ENCODE data around the gene CCDC201.

The CCDC201 gene

DNA sequence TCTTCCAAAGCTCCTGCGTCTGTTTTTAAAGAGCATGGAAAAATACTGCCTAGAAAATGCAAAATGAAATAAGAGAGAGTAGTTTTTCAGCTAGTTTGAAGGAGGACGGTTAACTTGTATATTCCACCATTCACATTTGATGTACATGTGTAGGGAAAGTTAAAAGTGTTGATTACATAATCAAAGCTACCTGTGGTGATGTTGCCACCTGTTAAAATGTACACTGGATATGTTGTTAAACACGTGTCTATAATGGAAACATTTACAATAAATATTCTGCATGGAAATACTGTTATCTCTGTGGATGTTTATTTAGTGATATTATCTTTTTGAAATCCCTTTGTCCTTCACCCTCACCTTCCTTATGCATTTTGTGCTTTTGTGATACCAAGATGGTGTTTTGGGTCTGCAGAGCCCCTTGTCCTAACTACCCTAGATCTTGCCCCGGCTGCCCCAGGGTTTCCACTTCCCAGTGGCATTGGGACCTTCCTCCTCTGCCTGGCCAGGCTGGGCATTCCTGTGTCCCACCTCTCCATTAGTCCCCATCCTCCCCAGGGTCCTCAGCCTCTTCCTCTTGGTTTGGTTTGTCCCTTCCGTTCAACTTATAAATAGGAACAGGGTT lies 20.6 kb upstream of the CCDC201 start:
- no peak for DNase-seq (ENCODE audit: low spot score)

DNA sequence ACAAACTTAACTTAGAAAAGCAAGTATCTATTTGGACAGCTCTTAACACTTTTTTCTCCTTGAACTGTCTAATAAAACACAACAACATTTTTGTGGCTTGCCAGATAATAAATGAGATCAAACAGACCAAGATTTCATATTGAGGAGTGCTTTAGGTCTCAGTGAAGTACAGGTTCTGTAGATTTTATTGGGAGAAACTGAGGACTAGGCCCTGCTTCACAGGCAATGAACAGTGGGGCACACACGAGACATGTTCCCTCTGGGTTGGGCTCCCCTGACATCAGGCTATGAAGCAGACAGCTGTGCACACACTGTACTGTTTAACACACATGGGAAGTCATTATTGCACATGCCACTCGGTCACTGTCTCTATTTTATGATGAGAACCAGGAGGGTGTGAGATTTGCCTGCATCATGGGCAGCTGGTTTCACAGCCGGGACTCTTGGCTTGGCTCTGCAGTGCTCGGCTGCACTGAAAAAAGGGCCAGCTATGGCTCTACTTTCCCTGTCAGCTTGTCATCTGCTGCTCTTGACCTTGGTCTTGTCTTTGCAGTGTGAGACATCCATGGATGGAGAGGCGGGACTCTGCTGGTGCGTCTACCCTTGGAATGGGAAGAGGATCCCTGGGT lies 19.6 kb upstream of the CCDC201 start:
- no peak for DNase-seq (ENCODE audit: low spot score)

DNA sequence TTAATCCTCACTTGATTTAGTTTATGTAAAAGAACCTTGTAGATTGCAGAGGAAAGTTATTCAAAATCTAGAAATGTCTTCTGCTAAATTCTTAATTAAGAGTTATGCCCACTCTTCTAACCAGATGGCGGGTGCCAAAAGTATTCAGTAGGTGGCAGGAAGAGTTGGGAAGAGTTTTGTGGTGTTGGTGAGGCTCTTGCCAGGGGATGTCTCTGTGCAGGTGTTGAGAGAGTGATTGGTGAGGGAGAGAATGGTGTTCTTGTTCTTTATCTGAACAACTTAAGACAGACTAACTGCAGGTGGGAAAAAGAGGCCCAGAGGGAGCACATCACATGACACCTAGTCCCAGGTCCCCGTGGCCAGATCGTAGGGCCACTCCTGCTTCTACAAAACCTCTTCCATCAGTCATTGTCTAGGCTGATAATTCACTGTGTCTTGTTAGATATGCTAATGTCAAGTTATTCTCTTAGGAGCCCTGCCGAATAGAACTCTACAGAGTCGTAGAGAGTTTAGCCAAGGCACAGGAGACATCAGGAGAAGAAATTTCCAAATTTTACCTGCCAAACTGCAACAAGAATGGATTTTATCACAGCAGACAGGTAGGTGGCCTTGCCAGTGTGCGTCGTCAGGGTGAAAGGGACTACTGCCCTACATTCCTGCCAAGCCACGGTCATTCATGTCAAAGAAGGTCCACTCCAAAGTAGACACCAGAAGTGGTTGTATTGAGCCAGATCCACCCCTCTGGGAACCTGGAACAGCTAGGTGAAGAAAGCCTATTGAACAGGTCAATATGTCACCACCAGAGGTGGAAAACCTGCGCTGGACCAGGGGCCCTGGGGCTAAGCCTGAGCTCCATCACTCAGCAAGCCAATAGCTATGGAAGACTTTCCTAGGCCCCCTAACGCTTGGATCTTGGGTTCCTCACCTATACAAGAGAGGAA lies 18.9 kb upstream of the CCDC201 start:
- DNase-seq (ENCODE audit: low spot score), result no peak

DNA sequence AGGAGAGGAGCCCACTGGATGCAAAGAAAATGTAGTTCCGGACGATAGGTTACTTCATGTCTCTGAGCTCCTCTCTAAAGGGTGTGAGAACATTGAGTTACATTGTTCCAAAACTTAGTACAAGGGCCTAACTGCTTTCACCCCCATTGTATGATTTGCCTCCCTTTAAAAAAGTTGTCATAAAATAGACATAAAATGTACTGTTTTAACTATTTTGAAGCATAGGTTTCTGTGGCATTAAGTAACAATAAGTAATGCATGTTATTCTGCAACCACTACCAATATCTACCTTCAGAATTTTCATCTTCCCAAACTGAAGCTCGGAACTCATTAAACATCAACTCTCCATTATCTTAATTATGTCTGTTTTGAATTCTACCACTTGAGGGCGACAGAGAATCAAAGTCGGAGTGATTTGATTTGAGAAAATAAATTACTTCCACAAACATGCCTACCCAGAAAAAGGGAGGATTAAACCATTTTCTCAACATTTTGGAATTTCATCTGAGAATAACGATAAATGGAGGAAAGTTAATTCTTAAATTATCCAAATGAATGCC lies 18.1 kb upstream of the CCDC201 start:
- peak; percentile 76 for DNase-seq (ENCODE audit: low spot score)

DNA sequence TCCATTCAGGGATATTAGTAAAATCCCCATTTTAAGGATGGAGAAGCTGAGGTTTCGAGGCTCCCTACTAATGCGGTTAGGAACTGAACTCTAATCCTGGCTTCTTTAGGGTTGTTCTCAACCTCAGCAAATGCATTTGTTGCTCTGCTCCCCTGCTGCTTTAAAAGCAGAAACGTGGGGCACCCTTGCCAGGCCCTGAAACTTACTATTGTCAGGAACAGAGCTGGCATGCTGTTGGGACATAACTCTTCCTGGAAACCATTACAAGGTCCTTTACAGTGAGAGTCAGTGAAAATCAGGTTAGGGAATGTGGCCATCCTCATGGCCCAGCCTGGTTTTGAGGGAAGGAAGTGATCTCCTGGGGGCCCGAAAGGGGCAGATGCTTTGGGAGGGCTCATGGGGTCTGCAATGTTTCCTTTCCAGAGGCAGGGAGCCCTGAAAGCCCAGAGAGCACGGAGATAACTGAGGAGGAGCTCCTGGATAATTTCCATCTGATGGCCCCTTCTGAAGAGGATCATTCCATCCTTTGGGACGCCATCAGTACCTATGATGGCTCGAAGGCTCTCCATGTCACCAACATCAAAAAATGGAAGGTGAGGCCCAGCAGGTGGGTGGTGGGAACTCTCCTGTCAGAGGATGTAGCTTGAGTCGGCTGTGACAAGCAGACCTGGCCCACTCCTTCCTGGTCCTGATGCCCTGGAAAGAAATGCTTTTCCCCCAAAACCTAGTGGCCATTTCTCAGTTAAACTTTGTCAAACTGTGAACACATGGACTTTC lies 17.4 kb upstream of the CCDC201 start:
- DNase-seq (ENCODE audit: low spot score), result no peak

DNA sequence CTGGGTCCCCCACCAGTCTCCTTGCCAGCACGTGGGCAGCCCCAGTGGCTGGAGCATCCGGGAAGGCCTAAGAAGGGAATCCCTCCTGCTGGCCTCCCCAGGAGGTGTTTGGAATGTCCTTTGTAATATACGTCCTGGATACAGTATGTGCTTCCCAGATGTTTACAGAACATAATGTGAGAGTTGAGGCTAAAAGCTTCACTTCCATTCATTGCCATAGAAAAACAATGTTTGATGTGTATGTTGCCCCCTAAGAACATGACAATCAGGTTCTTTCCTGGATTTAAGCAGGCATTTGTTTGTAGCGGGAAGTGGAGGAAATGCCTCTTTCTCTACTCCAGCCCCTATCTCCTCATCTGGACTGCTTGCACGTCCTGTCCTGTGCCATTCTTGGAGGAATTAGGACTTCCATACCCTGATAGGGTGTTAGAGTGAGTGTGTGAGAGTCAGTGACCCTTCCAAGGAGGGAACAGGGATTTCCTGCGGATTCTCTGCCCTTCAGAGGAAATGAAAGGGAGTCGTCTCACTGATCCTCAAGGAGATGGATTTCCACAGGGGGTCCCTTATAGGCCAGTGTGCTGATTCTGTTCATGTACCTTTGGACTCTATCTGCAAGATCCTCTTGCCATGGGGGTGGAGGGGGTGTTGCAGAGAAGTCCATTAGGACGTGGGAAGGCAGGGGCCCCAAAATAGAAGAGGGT lies 16.6 kb upstream of the CCDC201 start:
- DNase-seq (ENCODE audit: low spot score), result no peak

DNA sequence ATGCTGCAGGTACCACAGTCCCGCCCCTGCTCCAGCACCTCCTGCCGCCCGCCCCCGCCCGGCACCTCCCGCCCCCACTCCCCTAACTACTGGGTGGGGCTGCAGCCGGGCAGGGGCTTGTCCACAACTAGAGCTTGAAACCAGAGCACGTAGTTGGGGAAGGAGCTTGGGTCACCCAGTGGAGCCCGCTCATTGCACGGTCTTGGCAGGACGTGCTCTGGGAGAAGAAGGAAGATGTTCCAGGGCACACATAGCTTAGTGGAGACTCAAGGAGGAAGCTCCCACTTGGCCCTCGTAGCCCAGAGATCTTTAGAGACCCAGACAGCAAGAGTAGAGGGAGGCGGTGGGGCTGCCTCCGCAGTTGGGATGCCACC lies 16.1 kb upstream of the CCDC201 start:
- DNase-seq (ENCODE audit: low spot score), result no peak

DNA sequence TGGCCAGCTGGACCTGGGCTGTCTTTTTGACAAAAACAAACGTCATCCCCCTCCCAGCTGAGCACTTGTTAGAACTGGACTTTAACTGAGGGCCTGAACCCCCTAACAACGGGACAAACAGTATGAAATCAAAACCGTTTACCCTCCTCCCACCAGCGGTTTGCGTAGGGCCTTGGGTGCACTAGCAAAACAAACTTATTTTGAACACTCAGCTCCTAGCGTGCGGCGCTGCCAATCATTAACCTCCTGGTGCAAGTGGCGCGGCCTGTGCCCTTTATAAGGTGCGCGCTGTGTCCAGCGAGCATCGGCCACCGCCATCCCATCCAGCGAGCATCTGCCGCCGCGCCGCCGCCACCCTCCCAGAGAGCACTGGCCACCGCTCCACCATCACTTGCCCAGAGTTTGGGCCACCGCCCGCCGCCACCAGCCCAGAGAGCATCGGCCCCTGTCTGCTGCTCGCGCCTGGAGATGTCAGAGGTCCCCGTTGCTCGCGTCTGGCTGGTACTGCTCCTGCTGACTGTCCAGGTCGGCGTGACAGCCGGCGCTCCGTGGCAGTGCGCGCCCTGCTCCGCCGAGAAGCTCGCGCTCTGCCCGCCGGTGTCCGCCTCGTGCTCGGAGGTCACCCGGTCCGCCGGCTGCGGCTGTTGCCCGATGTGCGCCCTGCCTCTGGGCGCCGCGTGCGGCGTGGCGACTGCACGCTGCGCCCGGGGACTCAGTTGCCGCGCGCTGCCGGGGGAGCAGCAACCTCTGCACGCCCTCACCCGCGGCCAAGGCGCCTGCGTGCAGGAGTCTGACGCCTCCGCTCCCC lies 15.5 kb upstream of the CCDC201 start, which contains the start of gene IGFBP1:
Gene IGFBP1 (plus strand): TSS at position 304 of the 808 bp plus-strand sequence. CDS start 165 bp downstream, at position 469.
- no peak for DNase-seq (ENCODE audit: low spot score)

DNA sequence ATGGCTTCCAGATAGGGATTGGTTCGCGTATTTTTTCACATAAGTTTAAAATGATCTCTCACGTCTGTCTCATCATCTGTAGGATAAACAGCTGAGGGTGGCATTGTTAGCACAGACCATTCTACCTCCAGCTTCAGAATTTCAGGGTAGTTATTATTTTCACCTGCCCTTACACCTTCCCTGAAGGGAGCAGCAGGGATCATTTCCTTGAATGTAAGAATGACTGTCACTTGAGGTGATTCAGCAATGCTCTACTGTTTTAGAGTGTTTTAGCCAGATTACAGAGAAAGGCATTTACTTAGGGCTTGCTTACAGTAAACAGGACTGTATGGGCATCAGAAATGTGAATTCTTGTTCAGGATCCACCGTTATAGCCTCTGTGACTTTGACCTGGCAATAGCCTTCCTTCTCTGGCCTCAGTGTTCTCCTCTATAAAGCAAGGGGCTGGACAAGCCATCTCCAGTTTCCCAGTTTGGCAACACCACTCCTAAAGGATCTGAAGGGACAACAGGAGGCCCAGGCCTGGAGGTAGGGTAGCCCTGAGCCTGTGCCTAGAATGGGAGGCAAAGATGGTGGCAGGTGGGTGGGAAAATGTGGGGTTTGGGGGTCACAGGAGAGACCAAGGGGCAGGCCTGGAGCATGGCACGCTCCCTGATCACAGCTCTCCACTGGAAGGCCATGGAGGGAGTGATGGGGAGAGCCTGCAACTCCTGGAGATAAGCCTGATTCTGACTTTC lies 14.2 kb upstream of the CCDC201 start:
- DNase-seq (ENCODE audit: low spot score), result no peak

DNA sequence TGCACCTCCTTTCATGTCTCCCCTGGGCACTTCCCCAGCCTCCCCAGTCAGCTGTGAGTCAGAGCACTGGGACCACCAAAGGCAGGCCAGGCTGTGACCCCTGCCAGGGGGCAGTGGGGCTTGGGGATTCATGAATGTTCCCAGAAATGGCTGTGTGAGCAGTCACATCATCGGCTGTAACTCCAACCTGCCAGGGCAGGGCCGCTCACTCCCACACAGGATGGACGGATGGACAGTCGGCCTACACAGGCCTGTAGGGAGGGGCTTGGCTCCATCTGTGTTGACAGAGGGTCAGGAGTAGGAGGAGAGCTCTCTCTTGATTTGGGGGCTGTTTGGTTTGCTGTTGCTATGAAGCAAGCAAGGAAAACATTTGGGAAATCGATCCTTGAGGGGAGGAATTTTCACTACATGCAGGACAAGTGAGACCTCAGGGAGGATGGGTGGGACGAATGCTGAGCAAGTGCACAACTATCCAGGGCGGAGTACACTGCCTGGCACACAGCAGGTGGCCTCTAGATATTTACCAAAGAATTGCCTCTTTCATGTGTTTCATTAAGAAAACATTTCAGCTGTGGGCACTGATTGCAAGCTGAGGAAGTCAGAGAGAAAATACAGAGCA lies 12.5 kb upstream of the CCDC201 start:
- DNase-seq (ENCODE audit: low spot score), result no peak

DNA sequence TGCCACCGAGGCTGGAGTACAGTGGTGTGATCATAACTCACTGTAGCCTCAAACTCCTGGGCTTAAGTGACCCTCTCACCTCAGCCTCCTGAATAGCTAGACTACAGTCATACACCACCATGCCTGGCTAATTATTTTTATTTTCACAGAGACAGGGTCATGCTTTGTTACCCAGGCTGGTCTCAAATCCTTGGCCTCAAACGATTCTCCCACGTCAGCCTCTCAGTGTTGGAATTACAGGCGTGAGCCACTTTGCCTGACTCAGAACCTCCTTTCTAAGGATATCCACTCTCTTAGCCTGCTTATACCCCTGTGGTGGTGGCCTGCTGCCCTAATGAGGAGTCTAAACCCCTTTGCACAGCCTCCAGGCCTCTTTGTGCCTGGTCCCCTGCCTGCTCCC lies 11.3 kb upstream of the CCDC201 start:
- DNase-seq (ENCODE audit: low spot score), result no peak

DNA sequence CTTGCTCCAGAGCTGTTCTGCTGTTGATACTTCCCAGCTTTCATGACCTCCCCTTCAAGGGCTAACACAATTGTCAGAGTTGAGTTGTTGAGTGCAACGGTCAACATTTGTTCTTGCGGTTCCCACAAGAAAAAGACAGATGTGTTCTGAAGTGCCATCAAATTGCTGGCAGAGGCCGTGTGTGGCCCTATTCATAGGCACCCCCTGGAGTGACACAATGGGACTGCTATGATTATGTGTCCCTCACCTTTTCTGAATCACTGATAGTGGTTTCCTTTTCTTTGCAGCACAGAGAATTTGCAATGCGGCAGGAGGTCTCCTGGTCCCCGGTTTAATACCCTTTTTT lies 9.6 kb upstream of the CCDC201 start:
- no peak for DNase-seq (ENCODE audit: low spot score)

DNA sequence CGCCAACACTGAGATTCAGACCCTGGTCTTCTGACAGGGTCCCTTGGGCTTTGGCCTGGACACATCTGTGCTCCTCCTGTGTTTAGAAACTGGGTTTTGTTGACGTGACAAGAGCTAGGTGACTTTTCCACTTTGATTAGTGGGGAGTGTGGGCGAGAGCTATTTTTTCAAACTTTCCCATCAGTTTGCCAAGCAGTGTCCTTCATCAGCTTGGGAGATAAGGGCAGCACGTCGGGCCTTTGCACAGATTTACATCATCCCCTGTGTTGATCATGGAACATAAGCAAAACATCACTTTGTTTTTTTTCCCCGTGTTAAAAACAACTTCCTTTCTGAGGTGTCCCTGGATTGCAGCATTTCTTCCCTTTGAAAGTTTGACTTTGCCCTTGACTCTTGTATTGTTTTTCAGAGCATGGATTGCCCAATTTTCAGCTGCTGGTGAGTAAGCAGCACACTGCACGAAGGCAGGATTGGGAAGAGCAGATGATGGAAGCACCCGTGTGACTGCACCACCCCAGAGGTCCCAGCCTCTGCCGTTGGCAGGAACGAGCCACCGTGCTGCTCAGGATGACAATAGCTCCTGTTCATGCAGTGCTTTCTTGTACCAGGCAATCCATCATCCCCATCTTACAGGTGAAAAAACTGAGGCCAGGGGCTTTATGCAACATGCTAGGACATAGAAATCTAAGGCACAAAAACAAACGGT lies 9.0 kb upstream of the CCDC201 start:
- no peak for DNase-seq (ENCODE audit: low spot score)

DNA sequence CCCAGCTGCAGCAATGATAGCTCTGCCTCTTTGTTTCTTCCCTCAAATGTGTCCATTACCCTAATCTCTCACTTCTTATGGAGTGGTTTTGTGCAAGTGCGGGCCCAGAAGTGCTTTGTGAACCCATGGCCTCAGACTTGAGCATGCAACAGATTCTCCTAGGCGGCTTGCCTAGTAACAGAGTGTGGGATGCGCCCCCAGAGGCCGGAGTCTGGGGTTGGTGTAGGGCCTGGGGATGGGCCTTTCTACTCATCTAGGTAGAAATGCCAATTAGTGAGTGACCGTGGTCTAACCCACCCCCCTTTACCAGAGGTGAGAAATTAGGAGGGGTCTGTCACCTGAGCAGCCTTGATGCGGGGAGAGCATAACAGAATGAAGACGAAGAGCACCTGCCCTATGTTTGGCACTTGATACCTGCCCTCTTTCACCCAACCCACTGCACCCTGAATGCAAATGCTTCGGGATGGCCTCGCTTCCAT lies 8.4 kb upstream of the CCDC201 start:
- no peak for DNase-seq (ENCODE audit: low spot score)

DNA sequence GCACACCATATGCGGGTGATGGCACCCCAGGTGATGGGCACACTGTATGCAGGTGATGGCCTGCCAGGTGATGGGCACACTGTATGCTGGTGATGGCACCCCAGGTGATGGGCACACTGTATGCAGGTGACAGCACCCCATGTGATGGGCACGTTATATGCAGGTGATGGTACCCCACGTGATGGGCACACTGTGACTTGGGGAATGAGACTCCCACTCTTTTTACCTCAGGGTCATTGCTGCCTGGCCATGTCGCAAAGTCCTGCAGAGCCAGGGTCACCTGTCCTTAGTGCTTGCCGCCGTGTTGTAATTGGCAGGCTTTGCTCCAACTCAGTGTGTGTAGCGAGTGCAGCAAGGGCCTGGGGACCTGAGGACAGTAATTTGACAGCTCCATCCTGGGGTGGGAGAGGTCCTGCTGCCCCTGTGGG lies 7.6 kb upstream of the CCDC201 start:
- no peak for DNase-seq (ENCODE audit: low spot score)

DNA sequence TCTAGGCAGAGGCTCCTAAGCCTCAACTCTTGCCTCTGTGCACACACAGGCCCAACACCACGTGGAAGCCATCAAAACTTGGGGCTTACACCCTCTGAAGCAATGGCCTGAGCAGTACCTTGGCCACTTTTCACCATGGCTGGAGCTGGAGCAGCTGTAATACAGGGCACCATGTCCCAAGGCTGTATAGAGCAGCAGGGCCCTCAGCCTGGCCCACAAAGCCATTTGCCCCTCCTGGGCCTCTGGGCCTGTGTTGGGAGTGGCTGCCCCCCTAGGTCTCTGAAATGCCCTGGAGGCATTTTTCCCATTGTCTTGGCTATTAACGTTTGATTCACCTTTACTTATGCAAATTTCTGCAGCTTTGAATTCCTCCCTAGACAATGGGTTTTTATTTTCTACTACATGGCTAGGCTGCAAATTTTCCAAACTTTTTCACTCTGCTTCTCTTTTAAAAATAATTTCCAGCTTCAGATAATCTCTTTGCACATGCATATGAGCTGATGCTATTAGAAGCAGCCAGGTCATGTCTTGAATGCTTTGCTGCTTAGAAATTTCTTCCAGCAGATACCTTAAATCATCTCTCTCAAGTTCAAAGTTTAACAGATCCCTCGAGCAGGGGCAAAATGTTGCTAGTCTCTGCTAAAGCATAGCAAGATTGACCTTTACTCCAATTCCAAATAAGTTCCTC lies 5.7 kb upstream of the CCDC201 start:
- no peak for DNase-seq (ENCODE audit: low spot score)

DNA sequence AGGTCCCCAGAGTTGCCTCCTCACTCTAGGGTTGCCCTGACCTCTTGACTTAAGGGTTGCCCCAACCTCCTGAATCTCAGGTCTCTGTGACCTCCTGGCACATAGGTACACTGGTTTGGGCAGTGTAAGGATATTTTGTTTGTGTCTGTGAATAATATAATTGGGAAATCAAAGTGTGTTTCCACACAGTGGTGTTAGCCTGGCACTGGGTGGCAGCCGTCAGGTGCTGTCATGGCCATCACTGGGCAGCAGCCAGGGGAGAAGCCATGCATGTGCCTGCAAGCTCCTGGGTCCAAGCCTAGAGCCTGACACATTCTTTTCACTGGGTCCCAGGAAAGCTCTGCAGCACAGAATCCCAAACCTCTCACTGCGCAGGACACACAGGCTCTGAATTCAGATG lies 3.6 kb upstream of the CCDC201 start:
- DNase-seq (ENCODE audit: low spot score), result no peak

Measured in NAMALWA (cell line).